Aorta (tissue), 5 donors: ENCODE results near the gene POC1A. TPM values are rescaled to one million over a fixed set of nuclear protein-coding genes. Genes with fewer than 3 reads are reported as not detected.

Source experiments
- ATAC-seq: fragments of 200-7000 bp; cut with Tn5 transposase; one replicate; pipeline ENCODE4 v1.9.1; 2022; ENCODE audit warnings: moderate library complexity; ENCODE audit not compliant: low FRiP score
- DNase-seq, 2 donors: peaks; one replicate each; pipeline ENCODE4 v3.0.0-alpha.2; 2020
- H3K27ac ChIP-seq, 2 donors: one replicate each; pipeline ENCODE4 v1.5.1; 2013; ENCODE audit warnings: low read length in 2 of 2, mild to moderate bottlenecking in 2 of 2, moderate library complexity in 2 of 2, control low read depth in 1 of 2, inconsistent platforms in 1 of 2, low read depth in 1 of 2
- H3K27me3 ChIP-seq, 2 donors: one replicate each; pipeline ENCODE4 v1.6.1; 2013; ENCODE audit warnings: control low read depth in 1 of 2, low read length in 1 of 2, mild to moderate bottlenecking in 1 of 2, moderate library complexity in 1 of 2; ENCODE audit not compliant: insufficient read depth in 2 of 2, control insufficient read depth in 1 of 2
- H3K36me3 ChIP-seq, 2 donors: one replicate each; pipeline ENCODE4 v1.6.1; 2013; ENCODE audit warnings: control low read depth in 1 of 2, low read length in 1 of 2, mild to moderate bottlenecking in 1 of 2; ENCODE audit not compliant: insufficient read depth in 2 of 2, control insufficient read depth in 1 of 2
- H3K4me1 ChIP-seq, 2 donors: one replicate each; pipeline ENCODE4 v1.6.1; 2013; ENCODE audit warnings: low read length in 2 of 2, control low read depth in 1 of 2, mild to moderate bottlenecking in 1 of 2, moderate library complexity in 1 of 2; ENCODE audit not compliant: insufficient read depth in 2 of 2, control insufficient read depth in 1 of 2
- H3K4me3 ChIP-seq, 2 donors: one replicate each; pipeline ENCODE4 v1.5.1; 2013; ENCODE audit warnings: low read length in 2 of 2, control low read depth in 1 of 2, mild to moderate bottlenecking in 1 of 2
- H3K9me3 ChIP-seq: one replicate; pipeline ENCODE4 v1.6.1; 2013; ENCODE audit warnings: mild to moderate bottlenecking, low read length; ENCODE audit not compliant: control insufficient read depth
- WGBS, 2 donors: extraction: QIAGEN DNeasy Blood & Tissue Kit; methylation state at CpG; one replicate each; pipeline ENCODE4 v1.1.7; 2013; 5-methylcytosine and 5-hydroxymethylcytosine counted together
- intact Hi-C, 2 donors: fragments of 100-400 bp; cut with DNase I; formaldehyde crosslinking; loops; one replicate each; pipeline versions ENCODE4 v1.14.2 to v1.15.0; 2022
- polyA plus RNA-seq, 2 donors: library from polyadenylated mRNA; stranded (reverse); fragments of 200-250 nt; gene quantifications; one replicate each; pipeline ENCODE4 v1.2.3, GENCODE V29; 2013
- total RNA-seq, 2 donors: library from RNA; stranded (reverse); fragmentation: NEBNext Ultra II Directional; extraction: Animal tissue kit (Norgen Biotek cat#: 25700); gene quantifications; one replicate each; pipeline ENCODE4 v1.2.1, GENCODE V29; 2021
- donor health status: healthy with polysubstance abuse.
- donor health status: Bipolar disorder and iron deficiency.
- donor health status: DM: no; HTN: no; CAD: no.
- donor health status: DM: no; HTN: no; CAD: no.
- donor health status: DM: yes; HTN: yes; CAD: no.

Gene POC1A
- total and polyA plus RNA-seq, 4 donors, result 0.38 to 2.1 (median 1.2) TPM

GRCh38 chr3:52124126-52124525 is 30.1 kb downstream of the POC1A start:
- no peaks in the 10 kb centered on the region for H3K36me3 ChIP-seq
- ATAC-seq (no peak), DNase-seq (peak; percentile 15 to 53)
- H3K27me3 ChIP-seq, result no peaks in the 10 kb centered on the region
- H3K4me1 ChIP-seq, result no peaks in the 10 kb centered on the region
- intact Hi-C loops, result no loop called here
- H3K9me3 ChIP-seq, result no peaks in the 10 kb centered on the region
- WGBS, 2 donors, result 91 to 94% methylated on average over 2 of the region's 2 CpGs
- H3K27ac ChIP-seq, result no peak overlapping the region
- no peak overlapping the region for H3K4me3 ChIP-seq

- H3K9me3 ChIP-seq, result no peaks in the 10 kb centered on the region
- H3K27me3 ChIP-seq, result no peaks in the 10 kb centered on the region
- no peaks in the 10 kb centered on the region for H3K36me3 ChIP-seq
- H3K4me1 ChIP-seq, result no peaks in the 10 kb centered on the region
- ATAC-seq, result peak; percentile 87
- no peak overlapping the region for H3K27ac ChIP-seq
- 39 to 40% methylated on average over 10 of the region's 10 CpGs for WGBS, 2 donors
- intact Hi-C loops, result loop anchor here (1.0 to 2.0 kb wide), 3 partner anchors 68 to 122 kb away; no protein-coding TSS in a partner anchor
- peak; percentile 82 to 93 for DNase-seq
- H3K4me3 ChIP-seq, result no peak overlapping the region
These were observed 31.0 kb downstream of the POC1A start for GRCh38 chr3:52123106-52123725.

- no peaks in the 10 kb centered on the region for H3K36me3 ChIP-seq
- H3K9me3 ChIP-seq, result no peaks in the 10 kb centered on the region
- no peaks in the 10 kb centered on the region for H3K4me1 ChIP-seq
- WGBS, 2 donors, result 96 to 97% methylated on average over 7 of the region's 7 CpGs
- H3K4me3 ChIP-seq, result no peak overlapping the region
- ATAC-seq (no peak), DNase-seq (peak; percentile 48 to 71)
- intact Hi-C loops, result loop anchor here (2.0 kb wide), 2 partner anchors 68 to 122 kb away; no protein-coding TSS in a partner anchor
- H3K27ac ChIP-seq, result no peak overlapping the region
- H3K27me3 ChIP-seq, result no peaks in the 10 kb centered on the region
These were observed 31.7 kb downstream of the POC1A start for GRCh38 chr3:52122491-52122890.

GRCh38 chr3:52121813-52122212 is 32.4 kb downstream of the POC1A start:
- WGBS, 2 donors, result 85 to 88% methylated on average over 6 of the region's 6 CpGs
- Histone ChIP-seq H3K27ac (no peak overlapping the region), H3K4me3 (no peak overlapping the region), H3K9me3 (no peaks in the 10 kb centered on the region), H3K27me3 (no peaks in the 10 kb centered on the region), H3K4me1 (no peaks in the 10 kb centered on the region), H3K36me3 (no peaks in the 10 kb centered on the region)
- intact Hi-C loops, result loop anchor here (2.0 kb wide), 2 partner anchors 67 to 121 kb away; no protein-coding TSS in a partner anchor
- DNase-seq, result peak; percentile 61 to 67
- ATAC-seq, result no peak

GRCh38 chr3:52121464-52121805 is 32.8 kb downstream of the POC1A start:
- H3K27me3 ChIP-seq, result no peaks in the 10 kb centered on the region
- intact Hi-C loops, result no loop called here
- DNase-seq, result peak; percentile 65 to 80
- no peak overlapping the region for H3K4me3 ChIP-seq
- H3K4me1 ChIP-seq, result no peaks in the 10 kb centered on the region
- no peaks in the 10 kb centered on the region for H3K36me3 ChIP-seq
- 71 to 73% methylated on average over 7 of the region's 7 CpGs for WGBS, 2 donors
- no peak overlapping the region for H3K27ac ChIP-seq
- peak; percentile 68 for ATAC-seq
- H3K9me3 ChIP-seq, result no peaks in the 10 kb centered on the region

- Histone ChIP-seq H3K27ac (no peak overlapping the region), H3K36me3 (no peaks in the 10 kb centered on the region), H3K9me3 (no peaks in the 10 kb centered on the region), H3K4me1 (no peaks in the 10 kb centered on the region), H3K27me3 (no peaks in the 10 kb centered on the region), H3K4me3 (no peak overlapping the region)
- DNase-seq (peak; percentile 43 to 51), ATAC-seq (peak; percentile 6)
- intact Hi-C loops, result no loop called here
- 88 to 89% methylated on average over 3 of the region's 3 CpGs for WGBS, 2 donors
These were observed 33.4 kb downstream of the POC1A start for GRCh38 chr3:52120556-52121463.

GRCh38 chr3:52119826-52120225 is 34.4 kb downstream of the POC1A start:
- no peaks in the 10 kb centered on the region for H3K36me3 ChIP-seq
- no peak overlapping the region for H3K4me3 ChIP-seq
- ATAC-seq (no peak), DNase-seq (peak; percentile 54 to 69)
- H3K27me3 ChIP-seq, result no peaks in the 10 kb centered on the region
- no peaks in the 10 kb centered on the region for H3K4me1 ChIP-seq
- WGBS, 2 donors, result 92 to 94% methylated on average over 6 of the region's 6 CpGs
- intact Hi-C loops, result no loop called here
- H3K9me3 ChIP-seq, result no peaks in the 10 kb centered on the region
- H3K27ac ChIP-seq, result no peak overlapping the region

- Histone ChIP-seq H3K4me1 (no peaks in the 10 kb centered on the region), H3K27me3 (no peaks in the 10 kb centered on the region), H3K4me3 (no peak overlapping the region), H3K9me3 (no peaks in the 10 kb centered on the region), H3K27ac (no peak overlapping the region), H3K36me3 (no peaks in the 10 kb centered on the region)
- ATAC-seq (no peak), DNase-seq (peak; percentile 37 to 47)
- intact Hi-C loops, result no loop called here
- 92 to 94% methylated on average over 5 of the region's 5 CpGs for WGBS, 2 donors
These were observed 35.1 kb downstream of the POC1A start for GRCh38 chr3:52119099-52119498.
